ENCODE data around the gene LPA. TPM values are rescaled to one million over a fixed set of nuclear protein-coding genes. Genes with fewer than 3 reads are reported as not detected.

LPA gene
- total and polyA plus RNA-seq, 2 of the 13 experiments (the other 11 are each of a cell fraction or from before 2014, with no cell fraction given): not detected

GRCh38 chr6:160692369-160692959, 28.4 kb upstream of the LPA start (continued):
- TF ChIP-seq AHDC1 (CRISPR knock-in tag; IDR thresholded peaks at IDR 0.05; ENCODE audit: borderline replicate concordance): peak; percentile 30; the same call in 1 of the 2 replicates
- TF ChIP-seq HNF4A (CRISPR knock-in tag; IDR thresholded peaks at IDR 0.05): peak; percentile 68
- TF ChIP-seq SP5 (CRISPR knock-in tag; IDR thresholded peaks at IDR 0.05; ENCODE audit: borderline replicate concordance, low read depth): no peak
- TF ChIP-seq MXI1 (IDR thresholded peaks at IDR 0.05; ENCODE audit: borderline replicate concordance, low read depth, low read length): no peak
- TF ChIP-seq ZNF574 (CRISPR knock-in tag; IDR thresholded peaks at IDR 0.05): no peak
- no peak for TF ChIP-seq NAIF1 (CRISPR knock-in tag; IDR thresholded peaks at IDR 0.05; ENCODE audit: borderline replicate concordance)
- TF ChIP-seq ZNF761 (CRISPR knock-in tag; conservative IDR thresholded peaks at IDR 0.05): no peak
- no peak for TF ChIP-seq ZNF790 (CRISPR knock-in tag; IDR thresholded peaks at IDR 0.05; ENCODE audit: borderline replicate concordance)
- TF ChIP-seq ZNF274 (CRISPR knock-in tag; IDR thresholded peaks at IDR 0.05): no peak
- no peak for TF ChIP-seq ZNF34 (CRISPR knock-in tag; IDR thresholded peaks at IDR 0.05; ENCODE audit: borderline replicate concordance)
- no peak for TF ChIP-seq ZNF10 (CRISPR knock-in tag; IDR thresholded peaks at IDR 0.05; ENCODE audit: borderline replicate concordance, low read depth)
- TF ChIP-seq DDIT3 (CRISPR knock-in tag; IDR thresholded peaks at IDR 0.05): no peak
- peak; percentile 85 for TF ChIP-seq NR2F2 (IDR thresholded peaks at IDR 0.05; ENCODE audit: borderline replicate concordance, low read depth)
- TF ChIP-seq POGZ (CRISPR knock-in tag; IDR thresholded peaks at IDR 0.05): 0 out of 2 replicates have a peak, but pooled peaks have one; percentile 58
- no peak for TF ChIP-seq PPARG (CRISPR knock-in tag; conservative IDR thresholded peaks at IDR 0.05)
- TF ChIP-seq SIX4 (CRISPR knock-in tag; IDR thresholded peaks at IDR 0.05): no peak
- TF ChIP-seq MAF1 (CRISPR knock-in tag; IDR thresholded peaks at IDR 0.05; ENCODE audit: borderline replicate concordance): no peak
- TF ChIP-seq TRIM24 (CRISPR knock-in tag; IDR thresholded peaks at IDR 0.05): 0 out of 2 replicates have a peak, but pooled peaks have one; percentile 41
- TF ChIP-seq KDM1A (CRISPR knock-in tag; IDR thresholded peaks at IDR 0.05): no peak
- TF ChIP-seq POLR2A (IDR thresholded peaks at IDR 0.05; ENCODE audit: insufficient read depth in 1 of 2, low read depth in 2 of 2, low read length in 2 of 2): no peak
- no peak for TF ChIP-seq ZNF580 (CRISPR knock-in tag; IDR thresholded peaks at IDR 0.05; ENCODE audit: borderline replicate concordance, low read depth)
- no peak for TF ChIP-seq ZNF564 (CRISPR knock-in tag; IDR thresholded peaks at IDR 0.05)
